Measurements from ENCODE around the gene GRAMD1A.
A peak's percentile ranks its signal among the peaks of the same experiment; 100 is the strongest.

GRCh38 chr19:35044317-35045117 is 44.4 kb downstream of the GRAMD1A start:
- TF ChIP-seq CTCF (conservative IDR thresholded peaks at IDR 0.05; ENCODE audit: low read depth, low read length) (peak; percentile 94), EZH2 (IDR thresholded peaks at IDR 0.05; ENCODE audit: low read length, unreplicated experiment) (no peak), EZH2phosphoT487 (IDR thresholded peaks at IDR 0.05; ENCODE audit: borderline replicate concordance, low read length) (no peak)
